Mesendoderm (in vitro differentiated cells): ENCODE results near the gene STXBP5L. TPM values are rescaled to one million over a fixed set of nuclear protein-coding genes. Genes with fewer than 3 reads are reported as not detected.
A peak's percentile ranks its signal among the peaks of the same experiment; 100 is the strongest.

Experiments
- DNase-seq: peaks from one replicate; pipeline ENCODE4 v3.0.0; 2013
- H2AK5ac ChIP-seq: 2 replicates; pipeline ENCODE4 v1.6.1; 2013; ENCODE audit warnings: low read length, inconsistent platforms
- H2BK120ac ChIP-seq: 2 replicates; pipeline ENCODE4 v1.6.1; 2013; ENCODE audit warnings: low read depth, mild to moderate bottlenecking, low read length, moderate library complexity, mixed read lengths
- H2BK15ac ChIP-seq: replicated peaks from 2 replicates; pipeline ENCODE4 v1.6.1; 2013; ENCODE audit warnings: low read depth, mild to moderate bottlenecking, moderate library complexity
- H2BK5ac ChIP-seq: 2 replicates; pipeline ENCODE4 v1.6.1; 2013; ENCODE audit warnings: low read length, inconsistent platforms
- H3K18ac ChIP-seq: 2 replicates; pipeline ENCODE4 v1.6.1; 2013; ENCODE audit warnings: mild to moderate bottlenecking, low read length, mixed read lengths
- H3K23ac ChIP-seq: one replicate; pipeline ENCODE4 v1.6.1; 2013; ENCODE audit warnings: low read length
- H3K27ac ChIP-seq: 2 replicates; pipeline ENCODE4 v1.5.1; 2013; ENCODE audit warnings: low read depth, mild to moderate bottlenecking, inconsistent platforms, low read length, moderate library complexity
- H3K27me3 ChIP-seq: 2 replicates; pipeline ENCODE4 v1.6.1; 2013; ENCODE audit warnings: low read length, control low read depth, mild to moderate bottlenecking, inconsistent platforms; ENCODE audit not compliant: insufficient read depth, poor library complexity
- H3K36me3 ChIP-seq: 2 replicates; pipeline ENCODE4 v1.6.1; 2013; ENCODE audit warnings: low read length, inconsistent platforms; ENCODE audit not compliant: control insufficient read depth, insufficient read depth
- H3K4ac ChIP-seq: one replicate; pipeline ENCODE4 v1.6.1; 2013; ENCODE audit warnings: low read depth, mild to moderate bottlenecking, low read length, moderate library complexity
- H3K4me1 ChIP-seq: 2 replicates; pipeline ENCODE4 v1.6.1; 2013; ENCODE audit warnings: low read depth, low read length, inconsistent platforms; ENCODE audit not compliant: control insufficient read depth
- H3K4me2 ChIP-seq: 2 replicates; pipeline ENCODE4 v1.6.1; 2013; ENCODE audit warnings: low read length
- H3K4me3 ChIP-seq: 2 replicates; pipeline ENCODE4 v1.5.1; 2013; ENCODE audit warnings: mild to moderate bottlenecking, low read length
- H3K56ac ChIP-seq: one replicate; pipeline ENCODE4 v1.6.1; 2013; ENCODE audit warnings: low read length
- H3K79me1 ChIP-seq: 2 replicates; pipeline ENCODE4 v1.6.1; 2013; ENCODE audit warnings: low read length, inconsistent platforms
- H3K79me2 ChIP-seq: 2 replicates; pipeline ENCODE4 v1.6.1; 2013; ENCODE audit warnings: mild to moderate bottlenecking, low read length; ENCODE audit not compliant: control insufficient read depth, insufficient read depth
- H3K9ac ChIP-seq: 2 replicates; pipeline ENCODE4 v1.6.1; 2013; ENCODE audit warnings: low read length, inconsistent platforms
- H4K5ac ChIP-seq: one replicate; pipeline ENCODE4 v1.6.1; 2013; ENCODE audit warnings: low read length
- H4K8ac ChIP-seq: one replicate; pipeline ENCODE4 v1.6.1; 2013; ENCODE audit warnings: low read depth, mild to moderate bottlenecking, control low read depth, low read length, moderate library complexity
- WGBS: extraction: QIAGEN DNeasy Blood & Tissue Kit; methylation state at CpG from one replicate; pipeline ENCODE4 v1.1.7; 2013; ENCODE audit warnings: low lambda C conversion rate, missing lambda C conversion rate; ENCODE audit not compliant: insufficient coverage; ENCODE audit errors: extremely low coverage; 5-methylcytosine and 5-hydroxymethylcytosine counted together
- polyA plus RNA-seq, 2 experiments: library from polyadenylated mRNA; stranded (reverse); fragments of 200-250 nt; gene quantifications; one replicate each; pipeline ENCODE4 v1.2.3, GENCODE V29; 2013

The STXBP5L gene
- 0.56 TPM for polyA plus RNA-seq (2013, experiment 1 of 2)
- 0.50 TPM for polyA plus RNA-seq (2013, experiment 2 of 2)

- H3K4me3 ChIP-seq, result peak within 1 kb of the TSS; percentile 64
These were observed at the start of gene STXBP5L for GRCh38 chr3:120908030-120908794. STXBP5L (plus strand) TSS chr3:120908205; CDS start chr3:120909579, 1,374 bp downstream.

GRCh38 chr3:120858521-120858920 is 49.5 kb upstream of the STXBP5L start:
- Histone ChIP-seq H2BK120ac (no peak overlapping the region), H3K9ac (no peak overlapping the region), H3K4me3 (no peak overlapping the region), H3K27me3 (no peaks in the 10 kb centered on the region), H3K27ac (no peak overlapping the region), H3K79me2 (no peaks in the 10 kb centered on the region), H4K5ac (no peak overlapping the region), H3K4me1 (no peaks in the 10 kb centered on the region), H2BK5ac (no peak overlapping the region), H2AK5ac (no peak overlapping the region), H3K36me3 (no peaks in the 10 kb centered on the region), H3K79me1 (no peaks in the 10 kb centered on the region), H3K4me2 (no peak overlapping the region), H3K4ac (no peak overlapping the region), H3K23ac (no peak overlapping the region), H2BK15ac (no peak overlapping the region), H3K18ac (no peak overlapping the region), H4K8ac (no peak overlapping the region), H3K56ac (no peak overlapping the region)
- no CpG with 5 or more reads among the region's 3 CpGs for WGBS
- DNase-seq, result no peak

More at GRCh38 chr3:120908030-120908794, at the start of gene STXBP5L:
- no CpG with 5 or more reads among the region's 83 CpGs for WGBS
- Histone ChIP-seq H4K8ac (peak within 1 kb of the TSS; percentile 57), H3K36me3 (no peaks in the 10 kb centered on the region), H4K5ac (no peak within 1 kb of the TSS), H2BK5ac (no peak within 1 kb of the TSS), H3K9ac (peak within 1 kb of the TSS; percentile 66), H2AK5ac (no peak within 1 kb of the TSS), H3K79me1 (no peaks in the 10 kb centered on the region), H3K18ac (no peak within 1 kb of the TSS), H3K4ac (no peak within 1 kb of the TSS), H2BK15ac (no peak within 1 kb of the TSS), H3K79me2 (no peaks in the 10 kb centered on the region), H2BK120ac (no peak within 1 kb of the TSS), H3K56ac (peak within 1 kb of the TSS; percentile 59), H3K4me2 (peak within 1 kb of the TSS; percentile 85), H3K27ac (no peak within 1 kb of the TSS), H3K27me3 (no peaks in the 10 kb centered on the region), H3K4me1 (no peaks in the 10 kb centered on the region), H3K23ac (no peak within 1 kb of the TSS)
- peak; percentile 99 for DNase-seq

- no peaks in the 10 kb centered on the region for H3K36me3 ChIP-seq
- H3K4ac ChIP-seq, result no peak overlapping the region
- no peak overlapping the region for H2BK5ac ChIP-seq
- H4K8ac ChIP-seq, result no peak overlapping the region
- no peak overlapping the region for H3K27ac ChIP-seq
- no peak overlapping the region for H3K23ac ChIP-seq
- H3K4me3 ChIP-seq, result no peak overlapping the region
- no peak overlapping the region for H3K9ac ChIP-seq
- H3K79me2 ChIP-seq, result no peaks in the 10 kb centered on the region
- H4K5ac ChIP-seq, result no peak overlapping the region
- H3K18ac ChIP-seq, result no peak overlapping the region
- no peaks in the 10 kb centered on the region for H3K4me1 ChIP-seq
- no peak overlapping the region for H2BK15ac ChIP-seq
- no peak overlapping the region for H2BK120ac ChIP-seq
- no peak overlapping the region for H2AK5ac ChIP-seq
- no peak overlapping the region for H3K4me2 ChIP-seq
- DNase-seq, result no peak
- no peaks in the 10 kb centered on the region for H3K27me3 ChIP-seq
- H3K79me1 ChIP-seq, result no peaks in the 10 kb centered on the region
- WGBS, result no CpG with 5 or more reads among the region's 5 CpGs
- H3K56ac ChIP-seq, result no peak overlapping the region
These were observed 43.5 kb upstream of the STXBP5L start for GRCh38 chr3:120864541-120864940.

GRCh38 chr3:120875507-120875906 is 32.5 kb upstream of the STXBP5L start:
- Histone ChIP-seq H3K27me3 (no peaks in the 10 kb centered on the region), H3K4me2 (no peak overlapping the region), H2BK120ac (no peak overlapping the region), H3K79me1 (no peaks in the 10 kb centered on the region), H2AK5ac (no peak overlapping the region), H2BK15ac (no peak overlapping the region), H3K79me2 (no peaks in the 10 kb centered on the region), H3K4me1 (no peaks in the 10 kb centered on the region), H3K56ac (no peak overlapping the region), H3K9ac (no peak overlapping the region), H4K8ac (no peak overlapping the region), H4K5ac (no peak overlapping the region), H2BK5ac (no peak overlapping the region), H3K27ac (no peak overlapping the region), H3K36me3 (no peaks in the 10 kb centered on the region), H3K18ac (no peak overlapping the region), H3K4me3 (no peak overlapping the region), H3K23ac (no peak overlapping the region), H3K4ac (no peak overlapping the region)
- DNase-seq, result no peak
- WGBS, result no CpG with 5 or more reads among the region's 1 CpG

- Histone ChIP-seq H3K4me3 (no peak overlapping the region), H2BK5ac (no peak overlapping the region), H3K79me1 (no peaks in the 10 kb centered on the region), H3K23ac (no peak overlapping the region), H4K8ac (no peak overlapping the region), H2BK15ac (no peak overlapping the region), H3K27ac (no peak overlapping the region), H3K27me3 (no peaks in the 10 kb centered on the region), H4K5ac (no peak overlapping the region), H3K36me3 (no peaks in the 10 kb centered on the region), H3K4me2 (no peak overlapping the region), H3K18ac (no peak overlapping the region), H3K56ac (no peak overlapping the region), H3K79me2 (no peaks in the 10 kb centered on the region), H3K9ac (no peak overlapping the region), H2BK120ac (no peak overlapping the region), H3K4me1 (no peaks in the 10 kb centered on the region), H2AK5ac (no peak overlapping the region), H3K4ac (no peak overlapping the region)
- DNase-seq, result peak; percentile 69
- WGBS, result no CpG with 5 or more reads among the region's 4 CpGs
These were observed 32.0 kb upstream of the STXBP5L start for GRCh38 chr3:120875989-120876388.

DNA sequence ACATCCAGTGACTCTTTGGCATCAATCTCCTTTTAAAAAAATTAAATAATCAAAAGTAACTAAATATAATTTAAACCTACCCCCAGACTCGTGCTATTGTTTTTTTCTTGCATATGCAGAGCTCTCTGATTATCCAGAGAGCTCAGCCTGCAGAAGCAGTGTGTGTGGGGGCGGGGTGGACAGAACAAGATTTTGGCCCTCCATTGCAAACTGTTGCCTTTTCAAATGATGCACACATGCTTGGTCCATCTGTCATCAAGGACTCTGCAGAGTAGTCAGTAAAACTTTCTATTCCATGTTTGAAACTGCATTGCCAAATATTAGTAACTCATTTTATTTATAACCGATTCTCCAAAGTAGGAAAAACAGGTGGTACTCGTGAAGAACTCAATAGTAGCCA is 28.6 kb upstream of the STXBP5L start:
- Histone ChIP-seq H3K4ac (no peak overlapping the region), H2BK5ac (no peak overlapping the region), H3K79me2 (no peaks in the 10 kb centered on the region), H3K56ac (no peak overlapping the region), H2BK15ac (no peak overlapping the region), H3K79me1 (no peaks in the 10 kb centered on the region), H3K36me3 (no peaks in the 10 kb centered on the region), H3K4me3 (no peak overlapping the region), H3K9ac (no peak overlapping the region), H2AK5ac (no peak overlapping the region), H3K27me3 (no peaks in the 10 kb centered on the region), H3K4me1 (no peaks in the 10 kb centered on the region), H4K8ac (no peak overlapping the region), H3K27ac (no peak overlapping the region), H4K5ac (no peak overlapping the region), H2BK120ac (no peak overlapping the region), H3K18ac (no peak overlapping the region), H3K4me2 (no peak overlapping the region), H3K23ac (no peak overlapping the region)
- WGBS, result no CpG with 5 or more reads among the region's 4 CpGs
- no peak for DNase-seq
